ENCODE results near the gene GRHPR. TPM values are rescaled to one million over a fixed set of nuclear protein-coding genes. Genes with fewer than 3 reads are reported as not detected.

GRHPR gene
- polyA plus RNA-seq, 1 donor from 2014 or later: 128 TPM

DNA sequence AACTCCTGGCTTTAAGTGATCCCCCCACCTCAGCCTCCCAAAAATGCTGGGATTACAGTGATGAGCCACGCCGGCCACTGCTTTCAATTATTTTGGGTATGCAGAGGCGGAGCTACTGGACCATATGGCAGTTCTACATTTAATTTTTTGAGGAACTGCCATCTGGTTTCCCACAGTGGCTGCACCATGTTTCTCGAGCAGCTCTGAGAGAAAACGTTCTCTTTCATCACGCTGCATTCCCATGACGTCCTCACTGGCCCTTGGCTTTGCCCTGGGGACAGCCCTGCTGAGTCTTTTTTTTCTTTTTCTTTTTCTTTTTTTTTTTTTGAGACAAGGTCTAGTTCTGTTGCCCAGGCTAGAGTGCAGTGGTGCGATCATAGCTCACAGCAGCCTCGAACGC, 35.5 kb upstream of the GRHPR start:
- no peaks in the 10 kb centered on the region for H3K79me2 ChIP-seq (replicated peaks; ENCODE audit: insufficient read depth, low read length)
- no peak overlapping the region for H2AFZ ChIP-seq (ENCODE audit: low read depth, low read length)
- H3K36me3 ChIP-seq (ENCODE audit: insufficient read depth, low read length): no peaks in the 10 kb centered on the region
- no peaks in the 10 kb centered on the region for H3K27me3 ChIP-seq (ENCODE audit: insufficient read depth, low read depth, low read length)
- no peaks in the 10 kb centered on the region for H4K20me1 ChIP-seq (ENCODE audit: insufficient read depth)
- no peak overlapping the region for H3K9ac ChIP-seq (ENCODE audit: low read length)
- H3K4me3 ChIP-seq (ENCODE audit: low read length): no peak overlapping the region
- no peak overlapping the region for H3K27ac ChIP-seq (ENCODE audit: low read length)
- H3K9me3 ChIP-seq (ENCODE audit: low read length): no peaks in the 10 kb centered on the region
- TF ChIP-seq SMC3 (conservative IDR thresholded peaks at IDR 0.05; ENCODE audit: poor library complexity) (no peak), MXI1 (conservative IDR thresholded peaks at IDR 0.05; ENCODE audit: poor library complexity, severe bottlenecking) (no peak), RAD21 (conservative IDR thresholded peaks at IDR 0.05) (no peak), TAF1 (IDR thresholded peaks at IDR 0.05; ENCODE audit: low read depth) (no peak), POLR2AphosphoS5 (IDR thresholded peaks at IDR 0.05) (no peak), REST (IDR thresholded peaks at IDR 0.05; ENCODE audit: borderline replicate concordance) (no peak), CTCF (IDR thresholded peaks at IDR 0.05; ENCODE audit: poor library complexity, severe bottlenecking) (no peak), EZH2 (IDR thresholded peaks at IDR 0.05; ENCODE audit: borderline replicate concordance, insufficient read depth, low read length, poor library complexity, severe bottlenecking) (no peak), EP300 (conservative IDR thresholded peaks at IDR 0.05; ENCODE audit: poor library complexity, severe bottlenecking) (no peak)
- no peak overlapping the region for H3K4me2 ChIP-seq (ENCODE audit: low read length)
- H3K9me2 ChIP-seq (ENCODE audit: insufficient read depth, low read length): no peaks in the 10 kb centered on the region
- H3F3A ChIP-seq (ENCODE audit: insufficient read depth, low read length, poor library complexity, severe bottlenecking): no peaks in the 10 kb centered on the region

GRCh38 chr9:37390759-37391158, 31.7 kb upstream of the GRHPR start:
- Histone ChIP-seq H3K4me2 (ENCODE audit: low read length) (no peak overlapping the region), H4K20me1 (ENCODE audit: insufficient read depth) (no peaks in the 10 kb centered on the region), H3K4me3 (ENCODE audit: low read length) (no peak overlapping the region), H3K27me3 (ENCODE audit: insufficient read depth, low read depth, low read length) (no peaks in the 10 kb centered on the region), H3K27ac (ENCODE audit: low read length) (no peak overlapping the region), H3K79me2 (replicated peaks; ENCODE audit: insufficient read depth, low read length) (no peaks in the 10 kb centered on the region), H3K9ac (ENCODE audit: low read length) (no peak overlapping the region), H3K9me2 (ENCODE audit: insufficient read depth, low read length) (no peaks in the 10 kb centered on the region), H3K36me3 (ENCODE audit: insufficient read depth, low read length) (no peaks in the 10 kb centered on the region), H2AFZ (ENCODE audit: low read depth, low read length) (no peak overlapping the region), H3F3A (ENCODE audit: insufficient read depth, low read length, poor library complexity, severe bottlenecking) (no peaks in the 10 kb centered on the region), H3K9me3 (ENCODE audit: low read length) (no peaks in the 10 kb centered on the region)
- TF ChIP-seq EZH2 (IDR thresholded peaks at IDR 0.05; ENCODE audit: borderline replicate concordance, insufficient read depth, low read length, poor library complexity, severe bottlenecking): no peak
- TF ChIP-seq EP300 (conservative IDR thresholded peaks at IDR 0.05; ENCODE audit: poor library complexity, severe bottlenecking): no peak
- no peak for TF ChIP-seq CTCF (IDR thresholded peaks at IDR 0.05; ENCODE audit: poor library complexity, severe bottlenecking)
- no peak for TF ChIP-seq RAD21 (conservative IDR thresholded peaks at IDR 0.05)
